HEK293 (cell line): Measurements from ENCODE around the gene WWC1.

ENCODE experiments used
- CTCF ChIA-PET: fragments of 350-600 bp; formaldehyde crosslinking; extraction: SDS; loops from one replicate; lab custom pipeline; 2021; ENCODE audit warnings: antibody characterized with exemption; lab: Yijun Ruan, JAX
- POLR2A ChIA-PET: fragments of 300-600 bp; formaldehyde crosslinking; extraction: SDS; loops from one replicate; lab custom pipeline; 2020; ENCODE audit warnings: antibody characterized with exemption, inconsistent platforms; lab: Yijun Ruan, JAX
- H3K27ac ChIP-seq: fragments of 200-500 bp; sonication (Bioruptor generic); 2 replicates; pipeline ENCODE4 v1.5.1; 2014; ENCODE audit warnings: low read depth, low read length, control low read depth, inconsistent platforms; ENCODE audit errors: extremely low read depth
- H3K36me3 ChIP-seq, 2 experiments: fragments of 200-500 bp in 1 of 2; sonication (Bioruptor generic) in 1 of 2; 1 replicate in 1 of 2; 2 replicates in 1 of 2; pipeline ENCODE4 v1.5.1; 2014 to 2017; ENCODE audit warnings: inconsistent platforms in 2 of 2, low read length in 2 of 2; ENCODE audit not compliant: control insufficient read depth in 2 of 2, insufficient read depth in 1 of 2
- H3K4me1 ChIP-seq: fragments of 200-500 bp; sonication (Bioruptor generic); 2 replicates; pipeline ENCODE4 v1.5.1; 2014; ENCODE audit warnings: mild to moderate bottlenecking, low read length, inconsistent platforms; ENCODE audit not compliant: control insufficient read depth, insufficient read depth
- H3K4me3 ChIP-seq: 2 replicates; pipeline ENCODE4 v1.5.1; 2011; ENCODE audit warnings: low read depth, mild to moderate bottlenecking, control low read depth, low read length, moderate library complexity
- H3K9me3 ChIP-seq: fragments of 200-500 bp; sonication (Bioruptor generic); 2 replicates; pipeline ENCODE4 v1.5.1; 2014; ENCODE audit warnings: low read depth, low read length, inconsistent platforms; ENCODE audit not compliant: control insufficient read depth, insufficient read depth
- GLI2 ChIP-seq: fragments of 450-650 bp; formaldehyde crosslinking; IDR thresholded peaks from 2 replicates; pipeline ENCODE4; 2017; ENCODE audit warnings: missing biosample characterization, missing genetic modification characterization, low read depth, borderline replicate concordance
- HOXA7 ChIP-seq: sonication (generic); formaldehyde crosslinking; IDR thresholded peaks from 2 replicates; pipeline ENCODE4 v1.8.1; 2022; ENCODE audit warnings: missing genetic modification reagents, borderline replicate concordance
- KLF10 ChIP-seq: fragments of 450-650 bp; IDR thresholded peaks from 2 replicates; pipeline ENCODE4 v1.5.1; 2018; ENCODE audit warnings: missing biosample characterization, mild to moderate bottlenecking, missing genetic modification characterization
- KLF7 ChIP-seq: fragments of 450-650 bp; formaldehyde crosslinking; IDR thresholded peaks from 2 replicates; pipeline ENCODE4 v1.5.1; 2016; ENCODE audit warnings: missing biosample characterization, missing genetic modification characterization, borderline replicate concordance
- PRDM10 ChIP-seq: fragments of 450-650 bp; formaldehyde crosslinking; IDR thresholded peaks from 2 replicates; pipeline ENCODE4 v1.5.1; 2016; ENCODE audit warnings: missing biosample characterization, missing genetic modification characterization
- SCRT1 ChIP-seq: fragments of 450-650 bp; formaldehyde crosslinking; IDR thresholded peaks from 2 replicates; pipeline ENCODE4 v1.5.1; 2016; ENCODE audit warnings: missing biosample characterization, missing genetic modification characterization, borderline replicate concordance
- SP7 ChIP-seq: fragments of 450-650 bp; formaldehyde crosslinking; IDR thresholded peaks from 2 replicates; pipeline ENCODE4 v1.5.1; 2016; ENCODE audit warnings: missing biosample characterization, missing genetic modification characterization
- ZNF114 ChIP-seq: fragments of 450-650 bp; formaldehyde crosslinking; IDR thresholded peaks from 2 replicates; pipeline ENCODE4 v1.5.0; 2017; ENCODE audit warnings: missing biosample characterization, missing genetic modification characterization
- ZNF138 ChIP-seq: fragments of 450-650 bp; formaldehyde crosslinking; IDR thresholded peaks from 2 replicates; pipeline ENCODE4 v1.5.1; 2016; ENCODE audit warnings: missing biosample characterization, missing genetic modification characterization, borderline replicate concordance
- ZNF174 ChIP-seq: fragments of 450-650 bp; formaldehyde crosslinking; IDR thresholded peaks from 2 replicates; pipeline ENCODE4 v1.5.0; 2017; ENCODE audit warnings: missing biosample characterization, mild to moderate bottlenecking, missing genetic modification characterization
- ZNF19 ChIP-seq: fragments of 450-650 bp; formaldehyde crosslinking; IDR thresholded peaks from 2 replicates; pipeline ENCODE4; 2016; ENCODE audit warnings: missing biosample characterization, missing genetic modification characterization, low read depth
- ZNF2 ChIP-seq: fragments of 450-650 bp; formaldehyde crosslinking; IDR thresholded peaks from 2 replicates; pipeline ENCODE4 v1.5.1; 2016; ENCODE audit warnings: missing biosample characterization, missing genetic modification characterization
- ZNF266 ChIP-seq: fragments of 450-650 bp; formaldehyde crosslinking; IDR thresholded peaks from 2 replicates; pipeline ENCODE4 v1.5.1; 2016; ENCODE audit warnings: missing biosample characterization, missing genetic modification characterization, low read depth
- ZNF354C ChIP-seq: fragments of 450-650 bp; formaldehyde crosslinking; IDR thresholded peaks from 2 replicates; pipeline ENCODE4 v1.5.1; 2016; ENCODE audit warnings: missing biosample characterization, missing genetic modification characterization, low read depth, borderline replicate concordance
- ZNF362 ChIP-seq: fragments of 450-650 bp; formaldehyde crosslinking; IDR thresholded peaks from 2 replicates; pipeline ENCODE4 v1.5.1; 2016; ENCODE audit warnings: missing biosample characterization, missing genetic modification characterization
- ZNF391 ChIP-seq: fragments of 450-650 bp; formaldehyde crosslinking; IDR thresholded peaks from 2 replicates; pipeline ENCODE4 v1.5.1; 2016; ENCODE audit warnings: low read depth, missing biosample characterization, missing genetic modification characterization, borderline replicate concordance
- ZNF514 ChIP-seq: fragments of 450-650 bp; formaldehyde crosslinking; IDR thresholded peaks from 2 replicates; pipeline ENCODE4 v1.5.1; 2016; ENCODE audit warnings: missing biosample characterization, missing genetic modification characterization
- ZNF664 ChIP-seq: fragments of 450-650 bp; formaldehyde crosslinking; IDR thresholded peaks from 2 replicates; pipeline ENCODE4 v1.5.1; 2016; ENCODE audit warnings: missing biosample characterization, missing genetic modification characterization
- ZNF837 ChIP-seq: fragments of 450-650 bp; formaldehyde crosslinking; IDR thresholded peaks from 2 replicates; pipeline ENCODE4 v1.5.1; 2016; ENCODE audit warnings: missing biosample characterization, missing genetic modification characterization
- ZXDB ChIP-seq: fragments of 450-650 bp; formaldehyde crosslinking; IDR thresholded peaks from 2 replicates; pipeline ENCODE4 v1.5.1; 2016; ENCODE audit warnings: missing biosample characterization, missing genetic modification characterization
- TF ChIP-seq, protein P1 (sequence below): fragments of 450-650 bp; formaldehyde crosslinking; IDR thresholded peaks from 2 replicates; pipeline ENCODE4 v1.5.1; 2016; ENCODE audit warnings: missing biosample characterization, missing genetic modification characterization, borderline replicate concordance
- TF ChIP-seq, protein P2 (sequence below): fragments of 450-650 bp; formaldehyde crosslinking; IDR thresholded peaks from 2 replicates; pipeline ENCODE4 v1.5.1; 2016; ENCODE audit warnings: missing biosample characterization, missing genetic modification characterization

Gene WWC1

GRCh38 chr5:168479166-168479565 is 187.7 kb downstream of the WWC1 start:
- no peaks in the 10 kb centered on the region for H3K9me3 ChIP-seq
- no peak overlapping the region for H3K4me3 ChIP-seq
- CTCF ChIA-PET: no interaction called here
- H3K36me3 ChIP-seq: no peaks in the 10 kb centered on the region
- no peak overlapping the region for H3K27ac ChIP-seq
- H3K4me1 ChIP-seq: no peaks in the 10 kb centered on the region
- POLR2A ChIA-PET: no interaction called here
- no peak for TF ChIP-seq ZXDB (tag by site-specific recombination)
- no peak for TF ChIP-seq SCRT1 (tag by site-specific recombination)
- TF ChIP-seq, protein P1, sequence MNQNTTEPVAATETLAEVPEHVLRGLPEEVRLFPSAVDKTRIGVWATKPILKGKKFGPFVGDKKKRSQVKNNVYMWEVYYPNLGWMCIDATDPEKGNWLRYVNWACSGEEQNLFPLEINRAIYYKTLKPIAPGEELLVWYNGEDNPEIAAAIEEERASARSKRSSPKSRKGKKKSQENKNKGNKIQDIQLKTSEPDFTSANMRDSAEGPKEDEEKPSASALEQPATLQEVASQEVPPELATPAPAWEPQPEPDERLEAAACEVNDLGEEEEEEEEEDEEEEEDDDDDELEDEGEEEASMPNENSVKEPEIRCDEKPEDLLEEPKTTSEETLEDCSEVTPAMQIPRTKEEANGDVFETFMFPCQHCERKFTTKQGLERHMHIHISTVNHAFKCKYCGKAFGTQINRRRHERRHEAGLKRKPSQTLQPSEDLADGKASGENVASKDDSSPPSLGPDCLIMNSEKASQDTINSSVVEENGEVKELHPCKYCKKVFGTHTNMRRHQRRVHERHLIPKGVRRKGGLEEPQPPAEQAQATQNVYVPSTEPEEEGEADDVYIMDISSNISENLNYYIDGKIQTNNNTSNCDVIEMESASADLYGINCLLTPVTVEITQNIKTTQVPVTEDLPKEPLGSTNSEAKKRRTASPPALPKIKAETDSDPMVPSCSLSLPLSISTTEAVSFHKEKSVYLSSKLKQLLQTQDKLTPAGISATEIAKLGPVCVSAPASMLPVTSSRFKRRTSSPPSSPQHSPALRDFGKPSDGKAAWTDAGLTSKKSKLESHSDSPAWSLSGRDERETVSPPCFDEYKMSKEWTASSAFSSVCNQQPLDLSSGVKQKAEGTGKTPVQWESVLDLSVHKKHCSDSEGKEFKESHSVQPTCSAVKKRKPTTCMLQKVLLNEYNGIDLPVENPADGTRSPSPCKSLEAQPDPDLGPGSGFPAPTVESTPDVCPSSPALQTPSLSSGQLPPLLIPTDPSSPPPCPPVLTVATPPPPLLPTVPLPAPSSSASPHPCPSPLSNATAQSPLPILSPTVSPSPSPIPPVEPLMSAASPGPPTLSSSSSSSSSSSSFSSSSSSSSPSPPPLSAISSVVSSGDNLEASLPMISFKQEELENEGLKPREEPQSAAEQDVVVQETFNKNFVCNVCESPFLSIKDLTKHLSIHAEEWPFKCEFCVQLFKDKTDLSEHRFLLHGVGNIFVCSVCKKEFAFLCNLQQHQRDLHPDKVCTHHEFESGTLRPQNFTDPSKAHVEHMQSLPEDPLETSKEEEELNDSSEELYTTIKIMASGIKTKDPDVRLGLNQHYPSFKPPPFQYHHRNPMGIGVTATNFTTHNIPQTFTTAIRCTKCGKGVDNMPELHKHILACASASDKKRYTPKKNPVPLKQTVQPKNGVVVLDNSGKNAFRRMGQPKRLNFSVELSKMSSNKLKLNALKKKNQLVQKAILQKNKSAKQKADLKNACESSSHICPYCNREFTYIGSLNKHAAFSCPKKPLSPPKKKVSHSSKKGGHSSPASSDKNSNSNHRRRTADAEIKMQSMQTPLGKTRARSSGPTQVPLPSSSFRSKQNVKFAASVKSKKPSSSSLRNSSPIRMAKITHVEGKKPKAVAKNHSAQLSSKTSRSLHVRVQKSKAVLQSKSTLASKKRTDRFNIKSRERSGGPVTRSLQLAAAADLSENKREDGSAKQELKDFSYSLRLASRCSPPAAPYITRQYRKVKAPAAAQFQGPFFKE (tag by site-specific recombination): no peak
- TF ChIP-seq KLF7: no peak
- TF ChIP-seq ZNF354C (tag by site-specific recombination): no peak
- TF ChIP-seq, protein P2, sequence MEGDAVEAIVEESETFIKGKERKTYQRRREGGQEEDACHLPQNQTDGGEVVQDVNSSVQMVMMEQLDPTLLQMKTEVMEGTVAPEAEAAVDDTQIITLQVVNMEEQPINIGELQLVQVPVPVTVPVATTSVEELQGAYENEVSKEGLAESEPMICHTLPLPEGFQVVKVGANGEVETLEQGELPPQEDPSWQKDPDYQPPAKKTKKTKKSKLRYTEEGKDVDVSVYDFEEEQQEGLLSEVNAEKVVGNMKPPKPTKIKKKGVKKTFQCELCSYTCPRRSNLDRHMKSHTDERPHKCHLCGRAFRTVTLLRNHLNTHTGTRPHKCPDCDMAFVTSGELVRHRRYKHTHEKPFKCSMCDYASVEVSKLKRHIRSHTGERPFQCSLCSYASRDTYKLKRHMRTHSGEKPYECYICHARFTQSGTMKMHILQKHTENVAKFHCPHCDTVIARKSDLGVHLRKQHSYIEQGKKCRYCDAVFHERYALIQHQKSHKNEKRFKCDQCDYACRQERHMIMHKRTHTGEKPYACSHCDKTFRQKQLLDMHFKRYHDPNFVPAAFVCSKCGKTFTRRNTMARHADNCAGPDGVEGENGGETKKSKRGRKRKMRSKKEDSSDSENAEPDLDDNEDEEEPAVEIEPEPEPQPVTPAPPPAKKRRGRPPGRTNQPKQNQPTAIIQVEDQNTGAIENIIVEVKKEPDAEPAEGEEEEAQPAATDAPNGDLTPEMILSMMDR (tag by site-specific recombination): no peak
- TF ChIP-seq ZNF362 (tag by site-specific recombination): no peak
- TF ChIP-seq KLF10 (tag by site-specific recombination): no peak
- no peak for TF ChIP-seq ZNF837 (tag by site-specific recombination)
- TF ChIP-seq, all 188 proteins: peak for 0

GRCh38 chr5:168480601-168481000 is 189.2 kb downstream of the WWC1 start:
- Histone ChIP-seq H3K4me1 (no peaks in the 10 kb centered on the region), H3K9me3 (no peaks in the 10 kb centered on the region), H3K36me3 (no peaks in the 10 kb centered on the region), H3K27ac (no peak overlapping the region), H3K4me3 (no peak overlapping the region)
- POLR2A ChIA-PET: no interaction called here
- TF ChIP-seq ZNF114 (tag by site-specific recombination): no peak
- no peak for TF ChIP-seq SP7 (tag by site-specific recombination)
- TF ChIP-seq ZNF664 (tag by site-specific recombination): no peak
- TF ChIP-seq ZNF391: no peak
- TF ChIP-seq ZNF138: no peak
- TF ChIP-seq HOXA7 (CRISPR knock-in tag): no peak
- no peak for TF ChIP-seq ZXDB (tag by site-specific recombination)
- TF ChIP-seq ZNF266 (tag by site-specific recombination): no peak
- no peak for TF ChIP-seq GLI2 (tag by site-specific recombination)
- TF ChIP-seq ZNF19 (tag by site-specific recombination): no peak
- no peak for TF ChIP-seq ZNF2 (tag by site-specific recombination)
- TF ChIP-seq ZNF174 (tag by site-specific recombination): no peak
- TF ChIP-seq PRDM10 (tag by site-specific recombination): no peak
- no peak for TF ChIP-seq ZNF514 (tag by site-specific recombination)
- CTCF ChIA-PET: no interaction called here
